ENCODE results near the gene STEAP2. TPM values are rescaled to one million over a fixed set of nuclear protein-coding genes. Genes with fewer than 3 reads are reported as not detected.

The STEAP2 gene
- total RNA-seq, 1 donor from 2014 or later = not detected

DNA sequence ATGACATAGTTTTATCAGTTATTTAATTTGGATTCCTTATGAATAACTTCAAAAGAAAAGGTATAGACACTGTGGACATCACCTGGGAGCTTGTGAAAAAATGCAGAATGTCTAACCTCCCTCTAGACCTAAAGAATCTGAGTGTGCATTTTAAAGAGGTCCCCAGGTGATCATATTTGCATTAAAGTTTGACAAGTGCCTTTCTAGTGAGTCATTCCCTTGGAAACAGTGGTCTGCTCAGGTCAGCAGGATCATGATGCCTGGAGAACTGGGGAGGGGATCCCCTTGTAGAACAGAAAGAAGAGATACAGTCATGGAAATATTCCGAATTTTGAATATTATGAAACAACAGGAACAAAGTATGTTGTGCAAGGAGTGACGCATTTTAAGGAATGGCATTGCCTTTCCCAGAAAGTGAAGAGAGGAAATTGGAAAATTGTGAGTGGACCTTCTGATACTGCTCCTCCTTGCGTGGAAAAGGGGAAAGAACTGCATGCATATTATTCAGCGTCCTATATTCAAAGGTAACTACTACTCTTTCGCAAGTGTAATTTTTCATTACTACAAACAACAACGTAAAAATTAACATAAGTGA, 4.6 kb downstream of the STEAP2 start:
- Mint-ChIP-seq H3K27me3 (ENCODE audit: unreplicated experiment) (peaks cover 35% of the 10 kb centered on the region), H3K36me3 (ENCODE audit: unreplicated experiment) (no peaks in the 10 kb centered on the region), H3K27ac (ENCODE audit: unreplicated experiment) (no peak overlapping the region), H3K4me1 (ENCODE audit: unreplicated experiment) (peaks cover 8% of the 10 kb centered on the region), H3K9me3 (ENCODE audit: unreplicated experiment) (no peaks in the 10 kb centered on the region), H3K4me3 (ENCODE audit: unreplicated experiment) (no peak overlapping the region)
- no peak for DNase-seq (ENCODE audit: extremely low spot score, unreplicated experiment)
- TF ChIP-seq, protein P1, sequence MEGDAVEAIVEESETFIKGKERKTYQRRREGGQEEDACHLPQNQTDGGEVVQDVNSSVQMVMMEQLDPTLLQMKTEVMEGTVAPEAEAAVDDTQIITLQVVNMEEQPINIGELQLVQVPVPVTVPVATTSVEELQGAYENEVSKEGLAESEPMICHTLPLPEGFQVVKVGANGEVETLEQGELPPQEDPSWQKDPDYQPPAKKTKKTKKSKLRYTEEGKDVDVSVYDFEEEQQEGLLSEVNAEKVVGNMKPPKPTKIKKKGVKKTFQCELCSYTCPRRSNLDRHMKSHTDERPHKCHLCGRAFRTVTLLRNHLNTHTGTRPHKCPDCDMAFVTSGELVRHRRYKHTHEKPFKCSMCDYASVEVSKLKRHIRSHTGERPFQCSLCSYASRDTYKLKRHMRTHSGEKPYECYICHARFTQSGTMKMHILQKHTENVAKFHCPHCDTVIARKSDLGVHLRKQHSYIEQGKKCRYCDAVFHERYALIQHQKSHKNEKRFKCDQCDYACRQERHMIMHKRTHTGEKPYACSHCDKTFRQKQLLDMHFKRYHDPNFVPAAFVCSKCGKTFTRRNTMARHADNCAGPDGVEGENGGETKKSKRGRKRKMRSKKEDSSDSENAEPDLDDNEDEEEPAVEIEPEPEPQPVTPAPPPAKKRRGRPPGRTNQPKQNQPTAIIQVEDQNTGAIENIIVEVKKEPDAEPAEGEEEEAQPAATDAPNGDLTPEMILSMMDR (IDR thresholded peaks at IDR 0.05) = no peak

DNA sequence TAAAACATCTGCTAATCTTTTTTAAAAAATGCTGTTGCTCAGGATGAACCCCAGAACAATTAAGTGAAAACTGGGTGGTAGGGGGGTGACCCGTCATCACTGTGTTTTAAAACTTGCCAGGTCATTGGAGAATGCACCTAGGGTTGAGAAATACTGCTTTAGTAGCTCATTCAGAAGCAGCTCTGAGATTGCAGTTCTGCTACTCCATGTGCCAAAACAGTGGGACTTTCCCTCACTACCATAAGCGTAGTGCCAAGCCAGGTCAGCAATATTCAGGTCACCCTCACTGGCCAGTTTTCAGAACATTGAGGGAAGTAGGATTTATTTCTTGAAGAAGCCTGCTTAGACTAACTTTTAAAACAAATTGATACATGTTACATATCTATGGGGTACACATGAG, 5.2 kb downstream of the STEAP2 start:
- H3K4me1 Mint-ChIP-seq (ENCODE audit: unreplicated experiment) = peaks cover 4% of the 10 kb centered on the region
- H3K4me3 Mint-ChIP-seq (ENCODE audit: unreplicated experiment) = no peak overlapping the region

DNA sequence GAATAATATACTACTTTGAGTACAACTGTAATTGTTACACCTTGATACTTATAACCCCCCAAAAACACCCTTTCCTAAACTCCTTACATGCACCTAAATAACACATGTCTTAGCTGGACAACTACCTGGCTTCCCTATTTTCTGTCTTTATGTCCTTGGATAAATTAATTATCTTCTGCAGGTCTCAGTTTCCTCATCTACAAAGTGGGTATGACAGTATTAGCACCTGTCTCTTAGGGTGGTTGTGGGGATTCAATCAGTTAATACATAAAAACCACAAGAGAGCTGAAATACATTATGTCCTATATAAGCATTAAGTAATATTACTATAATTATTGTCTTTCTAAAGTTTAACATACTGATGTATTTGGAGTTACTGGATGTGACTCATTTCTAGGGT, 10.8 kb downstream of the STEAP2 start:
- Mint-ChIP-seq H3K36me3 (ENCODE audit: unreplicated experiment) (no peaks in the 10 kb centered on the region), H3K27ac (ENCODE audit: unreplicated experiment) (no peak overlapping the region), H3K4me1 (ENCODE audit: unreplicated experiment) (no peaks in the 10 kb centered on the region), H3K27me3 (ENCODE audit: unreplicated experiment) (peaks cover 42% of the 10 kb centered on the region), H3K4me3 (ENCODE audit: unreplicated experiment) (no peak overlapping the region), H3K9me3 (ENCODE audit: unreplicated experiment) (no peaks in the 10 kb centered on the region)
- no peak for DNase-seq (ENCODE audit: extremely low spot score, unreplicated experiment)
- TF ChIP-seq, protein P1 (IDR thresholded peaks at IDR 0.05) = no peak

More for the DNA sequence above, 5.2 kb downstream of the STEAP2 start:
- DNase-seq (ENCODE audit: extremely low spot score, unreplicated experiment) = no peak
- H3K27ac Mint-ChIP-seq (ENCODE audit: unreplicated experiment) = no peak overlapping the region
- peaks cover 38% of the 10 kb centered on the region for H3K27me3 Mint-ChIP-seq (ENCODE audit: unreplicated experiment)
- H3K36me3 Mint-ChIP-seq (ENCODE audit: unreplicated experiment) = no peaks in the 10 kb centered on the region
- TF ChIP-seq, protein P1 (IDR thresholded peaks at IDR 0.05) = no peak
- no peaks in the 10 kb centered on the region for H3K9me3 Mint-ChIP-seq (ENCODE audit: unreplicated experiment)

DNA sequence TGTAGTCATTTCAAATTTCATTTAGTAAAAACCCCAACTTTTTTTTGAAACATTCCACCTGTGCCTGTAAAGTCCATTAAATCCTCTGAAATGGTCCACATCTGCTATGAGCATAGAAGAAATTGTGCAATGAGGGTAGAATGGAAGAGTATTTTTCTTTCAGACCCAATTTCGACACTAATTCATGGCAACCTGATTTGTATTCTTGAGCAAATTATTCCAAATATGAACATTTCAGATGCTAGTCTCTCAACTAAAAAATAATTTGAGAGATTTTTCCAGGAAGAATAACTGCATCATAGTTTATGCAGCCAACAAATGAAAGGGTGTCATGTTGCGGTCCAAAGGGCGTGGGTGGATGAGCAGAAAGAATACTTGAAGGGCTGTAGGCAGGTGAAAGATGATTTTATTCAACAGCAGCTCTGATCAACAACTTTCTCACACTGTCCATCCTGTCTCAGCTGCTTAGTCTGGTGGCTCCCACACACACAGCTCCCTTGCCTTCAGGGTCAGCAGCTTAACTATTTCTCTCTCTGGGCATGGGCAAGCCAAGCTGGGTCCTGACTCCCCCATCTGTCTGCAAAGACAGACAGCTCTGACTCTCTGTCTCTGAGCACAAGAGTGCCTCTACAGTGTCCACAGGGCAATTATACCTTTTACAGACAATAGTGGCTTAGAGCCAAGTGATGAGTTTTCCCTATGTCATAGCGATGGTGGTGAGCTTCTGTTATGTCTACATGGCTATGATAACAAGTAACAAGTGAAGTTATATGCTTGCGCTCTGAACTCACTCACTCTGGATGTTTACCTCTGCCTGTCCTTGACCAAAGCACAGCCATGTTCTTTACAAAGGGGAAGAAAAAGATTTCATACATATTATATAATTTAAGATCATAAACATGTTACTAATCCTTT, 11.5 kb downstream of the STEAP2 start:
- TF ChIP-seq, protein P1 (IDR thresholded peaks at IDR 0.05) = no peak
- Mint-ChIP-seq H3K27me3 (ENCODE audit: unreplicated experiment) (peaks cover 37% of the 10 kb centered on the region), H3K9me3 (ENCODE audit: unreplicated experiment) (no peaks in the 10 kb centered on the region), H3K4me3 (ENCODE audit: unreplicated experiment) (no peak overlapping the region), H3K27ac (ENCODE audit: unreplicated experiment) (no peak overlapping the region), H3K36me3 (ENCODE audit: unreplicated experiment) (no peaks in the 10 kb centered on the region), H3K4me1 (ENCODE audit: unreplicated experiment) (no peaks in the 10 kb centered on the region)
- no peak for DNase-seq (ENCODE audit: extremely low spot score, unreplicated experiment)

DNA sequence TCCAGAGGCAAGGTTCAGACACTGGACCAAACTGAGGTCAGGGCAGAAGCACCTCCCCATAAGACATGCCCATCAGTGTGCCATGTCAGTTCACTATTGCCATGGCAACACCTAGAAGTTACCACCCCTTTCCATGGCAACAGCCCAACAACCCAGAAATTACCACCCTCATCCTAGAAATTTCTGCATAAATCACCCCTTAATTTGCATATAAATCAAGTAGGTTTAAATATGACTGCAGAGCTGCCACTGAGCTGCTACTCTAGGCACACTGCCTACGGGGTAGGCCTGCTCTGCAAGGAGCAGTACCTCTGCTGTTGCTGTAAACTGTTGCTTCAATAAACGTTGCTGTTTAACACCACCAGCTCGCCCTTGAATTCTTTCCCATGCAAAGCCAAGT, 12.7 kb downstream of the STEAP2 start:
- Mint-ChIP-seq H3K27ac (ENCODE audit: unreplicated experiment) (no peak overlapping the region), H3K9me3 (ENCODE audit: unreplicated experiment) (no peaks in the 10 kb centered on the region), H3K36me3 (ENCODE audit: unreplicated experiment) (no peaks in the 10 kb centered on the region), H3K4me1 (ENCODE audit: unreplicated experiment) (no peaks in the 10 kb centered on the region), H3K27me3 (ENCODE audit: unreplicated experiment) (peaks cover 44% of the 10 kb centered on the region), H3K4me3 (ENCODE audit: unreplicated experiment) (no peak overlapping the region)
- TF ChIP-seq, protein P1 (IDR thresholded peaks at IDR 0.05) = no peak
- DNase-seq (ENCODE audit: extremely low spot score, unreplicated experiment) = no peak

Measured in osteocyte (in vitro differentiated cells).